Suprapubic skin (tissue), 4 donors: Measurements from ENCODE around the gene TLR4. TPM values are rescaled to one million over a fixed set of nuclear protein-coding genes. Genes with fewer than 3 reads are reported as not detected.

Experiments used
- DNase-seq, 2 donors: peaks; one replicate each; pipeline ENCODE4 v3.0.0-alpha.2; 2019; ENCODE audit warnings: low spot score in 2 of 2
- H3K27ac ChIP-seq: fragments of 200-600 bp; sonication (generic); one replicate; pipeline ENCODE4 v1.5.1; 2019
- H3K27me3 ChIP-seq: fragments of 200-600 bp; sonication (generic); one replicate; pipeline ENCODE4 v1.5.1; 2019
- H3K36me3 ChIP-seq: fragments of 200-600 bp; sonication (generic); one replicate; pipeline ENCODE4 v1.5.1; 2019
- H3K4me1 ChIP-seq: fragments of 200-600 bp; sonication (generic); one replicate; pipeline ENCODE4 v1.5.1; 2019
- H3K4me3 ChIP-seq: fragments of 200-600 bp; sonication (generic); one replicate; pipeline ENCODE4 v1.5.1; 2019; ENCODE audit warnings: mild to moderate bottlenecking
- H3K9me3 ChIP-seq: fragments of 200-600 bp; sonication (generic); one replicate; pipeline ENCODE4 v1.5.1; 2019
- CTCF ChIP-seq, 2 donors: fragments of 200-600 bp in 1 of 2; fragments of 450-650 bp in 1 of 2; sonication (generic) in 1 of 2; IDR thresholded peaks; one replicate each; pipeline ENCODE4 v1.5.1; 2016 to 2019; ENCODE audit warnings: antibody characterized with exemption in 2 of 2, mild to moderate bottlenecking in 1 of 2, moderate library complexity in 1 of 2
- EP300 ChIP-seq: sonication (generic); formaldehyde crosslinking; IDR thresholded peaks from one replicate; pipeline ENCODE4 v1.6.1; 2017; ENCODE audit warnings: antibody characterized with exemption
- POLR2A ChIP-seq, 2 donors: fragments of 450-650 bp; IDR thresholded peaks; one replicate each; pipeline ENCODE4 v1.6.1; 2017; ENCODE audit warnings: antibody characterized with exemption in 2 of 2, mild to moderate bottlenecking in 2 of 2, moderate library complexity in 2 of 2
- POLR2AphosphoS5 ChIP-seq, 3 donors: sonication (generic); formaldehyde crosslinking; IDR thresholded peaks; one replicate each; pipeline ENCODE4 v1.6.1; 2017; ENCODE audit warnings: antibody characterized with exemption in 3 of 3
- WGBS: methylation state at CpG from one replicate; pipeline ENCODE4 v1.1.5; 2018; 5-methylcytosine and 5-hydroxymethylcytosine counted together
- total RNA-seq, 4 donors: library from RNA; depleted of rRNA; stranded (reverse); fragments of >200 nt; gene quantifications; one replicate each; pipeline ENCODE4 v1.1.0, GENCODE V29; 2016

The TLR4 gene
- total RNA-seq, 4 donors from 2014 or later: 3.4 to 10.5 (median 6.5) TPM

GRCh38 chr9:117734523-117735314 is 30.5 kb downstream of the TLR4 start:
- TF ChIP-seq EP300 (no peak), POLR2A (IDR thresholded peaks at IDR 0.05) (no peak), POLR2AphosphoS5 (IDR thresholded peaks at IDR 0.05) (no peak), CTCF (IDR thresholded peaks at IDR 0.05) (no peak)
- DNase-seq: no peak
- no peaks in the 10 kb centered on the region for H3K36me3 ChIP-seq
- H3K4me3 ChIP-seq: no peak overlapping the region
- H3K27ac ChIP-seq: peak overlapping the region; percentile 40
- no peaks in the 10 kb centered on the region for H3K9me3 ChIP-seq
- no peaks in the 10 kb centered on the region for H3K4me1 ChIP-seq
- 62% methylated on average over 2 of the region's 2 CpGs for WGBS
- no peaks in the 10 kb centered on the region for H3K27me3 ChIP-seq

GRCh38 chr9:117737721-117738226 is 33.6 kb downstream of the TLR4 start:
- 64% methylated on average over 7 of the region's 7 CpGs for WGBS
- no peak for DNase-seq

GRCh38 chr9:117739206-117739605 is 35.0 kb downstream of the TLR4 start:
- 85% methylated on average over 10 of the region's 10 CpGs for WGBS
- DNase-seq: no peak
- Histone ChIP-seq H3K27ac (no peak overlapping the region), H3K4me3 (no peak overlapping the region), H3K4me1 (no peaks in the 10 kb centered on the region), H3K36me3 (no peaks in the 10 kb centered on the region), H3K9me3 (no peaks in the 10 kb centered on the region), H3K27me3 (no peaks in the 10 kb centered on the region)
- TF ChIP-seq CTCF (IDR thresholded peaks at IDR 0.05): no peak
- TF ChIP-seq POLR2AphosphoS5 (IDR thresholded peaks at IDR 0.05): no peak
- TF ChIP-seq EP300: no peak
- TF ChIP-seq POLR2A (IDR thresholded peaks at IDR 0.05): no peak

More at GRCh38 chr9:117737721-117738226, 33.6 kb downstream of the TLR4 start:
- Histone ChIP-seq H3K9me3 (no peaks in the 10 kb centered on the region), H3K27ac (peak overlapping the region; percentile 64), H3K27me3 (no peaks in the 10 kb centered on the region), H3K36me3 (no peaks in the 10 kb centered on the region), H3K4me1 (no peaks in the 10 kb centered on the region), H3K4me3 (no peak overlapping the region)
- TF ChIP-seq POLR2A (IDR thresholded peaks at IDR 0.05) (no peak), EP300 (no peak), POLR2AphosphoS5 (IDR thresholded peaks at IDR 0.05) (no peak), CTCF (IDR thresholded peaks at IDR 0.05) (no peak)

- WGBS: 74% methylated on average over 11 of the region's 11 CpGs
- Histone ChIP-seq H3K4me3 (no peak overlapping the region), H3K9me3 (no peaks in the 10 kb centered on the region), H3K36me3 (no peaks in the 10 kb centered on the region), H3K27ac (no peak overlapping the region), H3K27me3 (peaks cover under 1% of the 10 kb centered on the region), H3K4me1 (no peaks in the 10 kb centered on the region)
- TF ChIP-seq CTCF (IDR thresholded peaks at IDR 0.05): no peak
- TF ChIP-seq POLR2AphosphoS5 (IDR thresholded peaks at IDR 0.05): no peak
- TF ChIP-seq POLR2A (IDR thresholded peaks at IDR 0.05): no peak
- no peak for TF ChIP-seq EP300
- DNase-seq: no peak
Measured at GRCh38 chr9:117739624-117740347, 35.6 kb downstream of the TLR4 start.

- TF ChIP-seq POLR2A (IDR thresholded peaks at IDR 0.05): no peak
- no peak for TF ChIP-seq POLR2AphosphoS5 (IDR thresholded peaks at IDR 0.05)
- TF ChIP-seq CTCF (IDR thresholded peaks at IDR 0.05): no peak
- no peak for TF ChIP-seq EP300
- Histone ChIP-seq H3K36me3 (no peaks in the 10 kb centered on the region), H3K27ac (peak overlapping the region; percentile 49), H3K4me1 (peaks cover 4% of the 10 kb centered on the region), H3K27me3 (peaks cover 9% of the 10 kb centered on the region), H3K9me3 (no peaks in the 10 kb centered on the region), H3K4me3 (no peak overlapping the region)
- 33% methylated on average over 4 of the region's 4 CpGs for WGBS
- no peak for DNase-seq
Measured at GRCh38 chr9:117742131-117742530, 37.9 kb downstream of the TLR4 start.
